ENCODE data around the gene SDHAF3.

The SDHAF3 gene

DNA sequence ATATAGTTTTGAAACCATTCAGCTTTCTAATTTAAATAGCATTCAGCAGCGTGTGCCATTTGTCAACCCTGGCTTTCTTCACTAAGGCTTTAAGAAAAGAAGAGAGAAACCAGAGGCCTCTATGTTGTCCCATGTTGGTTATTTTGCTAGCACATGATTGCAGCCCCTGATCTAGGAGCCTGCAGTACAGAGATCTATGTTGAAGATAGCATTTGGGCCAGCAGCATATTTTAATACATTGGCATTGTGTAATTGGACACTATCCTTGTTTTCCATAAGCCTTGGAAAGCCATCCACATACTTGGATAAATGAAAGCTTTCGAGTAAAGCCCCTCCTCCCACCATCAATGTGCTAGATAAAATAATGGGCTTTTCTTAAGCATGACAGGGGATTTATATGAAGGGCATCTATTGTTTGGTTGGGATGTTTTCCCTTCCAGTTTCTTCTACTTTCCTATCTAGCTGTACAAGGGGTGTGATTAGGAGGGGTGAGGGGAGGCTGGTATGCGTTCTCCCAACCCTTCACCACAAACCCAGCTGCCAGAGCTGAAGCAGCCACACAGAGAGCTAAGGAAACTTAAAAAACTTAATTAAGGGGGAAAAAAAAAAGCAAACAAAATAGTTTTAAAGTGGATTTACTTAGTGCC lies 23.1 kb upstream of the SDHAF3 start:
- Histone ChIP-seq H3K36me3 (ENCODE audit: control insufficient read depth, low read length) (no peaks in the 10 kb centered on the region), H3K4me1 (ENCODE audit: control insufficient read depth, low read length) (no peaks in the 10 kb centered on the region), H3K4me3 (ENCODE audit: low read length) (no peak overlapping the region), H3K4me2 (ENCODE audit: low read length) (no peak overlapping the region), H3K27me3 (ENCODE audit: control insufficient read depth, low read length) (peaks cover 10% of the 10 kb centered on the region; the same call in 1 of the 2 replicates), H4K20me1 (ENCODE audit: control insufficient read depth, insufficient read depth, low read depth, low read length) (no peaks in the 10 kb centered on the region), H3F3A (ENCODE audit: control insufficient read depth, insufficient read depth) (no peaks in the 10 kb centered on the region), H3K27ac (ENCODE audit: low read depth, low read length) (no peak overlapping the region), H3K79me2 (ENCODE audit: control insufficient read depth, low read length) (no peaks in the 10 kb centered on the region), H3K9me3 (ENCODE audit: control insufficient read depth, insufficient read depth, low read length) (no peaks in the 10 kb centered on the region), H3K9me2 (replicated peaks; ENCODE audit: control insufficient read depth, low read length) (no peaks in the 10 kb centered on the region)
- no peak for TF ChIP-seq EZH2phosphoT487 (IDR thresholded peaks at IDR 0.05; ENCODE audit: borderline replicate concordance, low read length)
- TF ChIP-seq, protein P1, sequence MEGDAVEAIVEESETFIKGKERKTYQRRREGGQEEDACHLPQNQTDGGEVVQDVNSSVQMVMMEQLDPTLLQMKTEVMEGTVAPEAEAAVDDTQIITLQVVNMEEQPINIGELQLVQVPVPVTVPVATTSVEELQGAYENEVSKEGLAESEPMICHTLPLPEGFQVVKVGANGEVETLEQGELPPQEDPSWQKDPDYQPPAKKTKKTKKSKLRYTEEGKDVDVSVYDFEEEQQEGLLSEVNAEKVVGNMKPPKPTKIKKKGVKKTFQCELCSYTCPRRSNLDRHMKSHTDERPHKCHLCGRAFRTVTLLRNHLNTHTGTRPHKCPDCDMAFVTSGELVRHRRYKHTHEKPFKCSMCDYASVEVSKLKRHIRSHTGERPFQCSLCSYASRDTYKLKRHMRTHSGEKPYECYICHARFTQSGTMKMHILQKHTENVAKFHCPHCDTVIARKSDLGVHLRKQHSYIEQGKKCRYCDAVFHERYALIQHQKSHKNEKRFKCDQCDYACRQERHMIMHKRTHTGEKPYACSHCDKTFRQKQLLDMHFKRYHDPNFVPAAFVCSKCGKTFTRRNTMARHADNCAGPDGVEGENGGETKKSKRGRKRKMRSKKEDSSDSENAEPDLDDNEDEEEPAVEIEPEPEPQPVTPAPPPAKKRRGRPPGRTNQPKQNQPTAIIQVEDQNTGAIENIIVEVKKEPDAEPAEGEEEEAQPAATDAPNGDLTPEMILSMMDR (IDR thresholded peaks at IDR 0.05; ENCODE audit: low read depth, low read length, poor library complexity, severe bottlenecking), result no peak

DNA sequence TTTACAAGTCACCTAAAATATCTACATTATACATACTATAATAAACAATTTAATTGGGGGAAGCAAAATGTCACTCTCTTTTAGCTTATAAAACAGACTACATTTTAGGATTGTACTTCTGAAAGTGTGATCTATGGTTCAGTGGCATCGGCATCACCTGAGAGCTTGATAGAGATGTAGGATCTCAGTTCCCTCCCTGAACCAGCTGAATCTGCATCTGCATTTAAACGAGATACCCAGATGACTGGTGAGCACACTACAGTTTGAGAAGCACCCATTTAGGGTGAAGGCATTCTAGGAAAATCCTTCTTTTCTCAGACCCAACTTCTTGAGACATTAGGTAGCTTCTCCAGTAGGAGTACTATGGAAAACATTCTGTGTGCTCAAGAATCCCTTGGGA lies 21.5 kb upstream of the SDHAF3 start:
- H3K27me3 ChIP-seq (ENCODE audit: control insufficient read depth, low read length), result peaks cover 6% of the 10 kb centered on the region; the same call in 1 of the 2 replicates
- H3F3A ChIP-seq (ENCODE audit: control insufficient read depth, insufficient read depth), result no peaks in the 10 kb centered on the region
- H3K9me3 ChIP-seq (ENCODE audit: control insufficient read depth, insufficient read depth, low read length), result no peaks in the 10 kb centered on the region
- H4K20me1 ChIP-seq (ENCODE audit: control insufficient read depth, insufficient read depth, low read depth, low read length), result no peaks in the 10 kb centered on the region
- no peak overlapping the region for H3K4me2 ChIP-seq (ENCODE audit: low read length)
- H3K9me2 ChIP-seq (replicated peaks; ENCODE audit: control insufficient read depth, low read length), result no peaks in the 10 kb centered on the region
- H3K36me3 ChIP-seq (ENCODE audit: control insufficient read depth, low read length), result no peaks in the 10 kb centered on the region
- no peak overlapping the region for H3K27ac ChIP-seq (ENCODE audit: low read depth, low read length)
- TF ChIP-seq EZH2phosphoT487 (IDR thresholded peaks at IDR 0.05; ENCODE audit: borderline replicate concordance, low read length), result no peak
- TF ChIP-seq, protein P1 (IDR thresholded peaks at IDR 0.05; ENCODE audit: low read depth, low read length, poor library complexity, severe bottlenecking), result no peak
- H3K4me3 ChIP-seq (ENCODE audit: low read length), result no peak overlapping the region
- no peaks in the 10 kb centered on the region for H3K4me1 ChIP-seq (ENCODE audit: control insufficient read depth, low read length)
- H3K79me2 ChIP-seq (ENCODE audit: control insufficient read depth, low read length), result no peaks in the 10 kb centered on the region

GRCh38 chr7:97096661-97097060 lies 20.8 kb upstream of the SDHAF3 start:
- H3K4me3 ChIP-seq (ENCODE audit: low read length), result no peak overlapping the region
- no peak for TF ChIP-seq EZH2phosphoT487 (IDR thresholded peaks at IDR 0.05; ENCODE audit: borderline replicate concordance, low read length)
- TF ChIP-seq, protein P1 (IDR thresholded peaks at IDR 0.05; ENCODE audit: low read depth, low read length, poor library complexity, severe bottlenecking), result no peak
- no peaks in the 10 kb centered on the region for H3F3A ChIP-seq (ENCODE audit: control insufficient read depth, insufficient read depth)
- H4K20me1 ChIP-seq (ENCODE audit: control insufficient read depth, insufficient read depth, low read depth, low read length), result no peaks in the 10 kb centered on the region
- no peaks in the 10 kb centered on the region for H3K4me1 ChIP-seq (ENCODE audit: control insufficient read depth, low read length)
- no peak overlapping the region for H3K4me2 ChIP-seq (ENCODE audit: low read length)
- no peaks in the 10 kb centered on the region for H3K9me2 ChIP-seq (replicated peaks; ENCODE audit: control insufficient read depth, low read length)
- H3K27me3 ChIP-seq (ENCODE audit: control insufficient read depth, low read length), result peaks cover 6% of the 10 kb centered on the region; the same call in 1 of the 2 replicates
- no peaks in the 10 kb centered on the region for H3K79me2 ChIP-seq (ENCODE audit: control insufficient read depth, low read length)
- H3K36me3 ChIP-seq (ENCODE audit: control insufficient read depth, low read length), result no peaks in the 10 kb centered on the region
- no peaks in the 10 kb centered on the region for H3K9me3 ChIP-seq (ENCODE audit: control insufficient read depth, insufficient read depth, low read length)
- no peak overlapping the region for H3K27ac ChIP-seq (ENCODE audit: low read depth, low read length)
